HCT116 (cell line): Measurements from ENCODE around the gene TMEM45A. TPM values are rescaled to one million over a fixed set of nuclear protein-coding genes. Genes with fewer than 3 reads are reported as not detected.

Experiments used
- ATAC-seq: fragments of 200-7000 bp; cut with Tn5 transposase; 2 replicates; pipeline ENCODE4 v1.9.1; 2020; ENCODE audit warnings: mild to moderate bottlenecking, moderate library complexity
- BruUV-seq: library from RNA; stranded (reverse); fragments of 400-500 nt; replicated peaks from 2 replicates; lab custom pipeline; 2021; lab: Mats Ljungman, UMichigan
- CTCF ChIA-PET: fragments of 300-600 bp; sonication (Branson Sonifier 250); formaldehyde crosslinking; loops from one replicate; lab custom pipeline; 2021; ENCODE audit warnings: antibody characterized with exemption; lab: Charles Lee
- POLR2A ChIA-PET: fragments of 300-600, 350-600 bp; sonication (Branson Sonifier 250); formaldehyde crosslinking; loops from one replicate; lab custom pipeline; 2021; ENCODE audit warnings: antibody characterized with exemption; lab: Charles Lee
- RAD21 ChIA-PET, 2 experiments: fragments of 300-600 bp; sonication (Branson Sonifier 250); formaldehyde crosslinking; loops; one replicate each; lab custom pipeline; 2023; ENCODE audit warnings: low total read pairs in 2 of 2; ENCODE audit not compliant: uncharacterized antibody in 2 of 2, unreplicated experiment in 2 of 2, low non-redundant PET in 1 of 2; lab: Charles Lee
- DNase-seq: peaks from one replicate; pipeline ENCODE4 v3.0.0-alpha.2; 2010; ENCODE audit warnings: low read depth, low spot score
- H2AFZ ChIP-seq: fragments of 200-600 bp; shearing (Covaris generic), sonication (generic); 2 replicates; pipeline ENCODE4 v1.6.1; 2017; ENCODE audit warnings: low read depth, mixed run types, mixed read lengths, antibody characterized with exemption, low read length; ENCODE audit not compliant: poor library complexity, severe bottlenecking
- H3K27ac ChIP-seq: 2 replicates; pipeline ENCODE4 v1.5.1; 2012; ENCODE audit warnings: low read depth, low read length
- H3K27me3 ChIP-seq: fragments of 200-600 bp; sonication (generic); 2 replicates; pipeline ENCODE4 v1.6.1; 2016; ENCODE audit warnings: mixed run types, low read length, mixed read lengths; ENCODE audit not compliant: insufficient read depth
- H3K36me3 ChIP-seq, 2 experiments: fragments of 200-500 bp in 1 of 2; fragments of 200-600 bp in 1 of 2; sonication (Bioruptor generic) in 1 of 2; sonication (generic) in 1 of 2; 2 replicates each; pipeline versions ENCODE4 v1.5.1 to v1.6.1; 2014 to 2016; ENCODE audit warnings: low read length in 2 of 2, inconsistent platforms in 1 of 2, mixed read lengths in 1 of 2, mixed run types in 1 of 2; ENCODE audit not compliant: insufficient read depth in 2 of 2, control insufficient read depth in 1 of 2
- H3K4me1 ChIP-seq, 2 experiments: fragments of 200-600 bp in 1 of 2; sonication (generic) in 1 of 2; 2 replicates each; pipeline versions ENCODE4 v1.5.1 to v1.6.1; 2012 to 2017; ENCODE audit warnings: low read length in 2 of 2, inconsistent platforms in 1 of 2, mild to moderate bottlenecking in 1 of 2, mixed read lengths in 1 of 2, mixed run types in 1 of 2, moderate library complexity in 1 of 2; ENCODE audit not compliant: insufficient read depth in 2 of 2, control insufficient read depth in 1 of 2
- H3K4me2 ChIP-seq: fragments of 200-600 bp; sonication (generic); 2 replicates; pipeline ENCODE4 v1.6.1; 2017; ENCODE audit warnings: mixed run types, low read length, mixed read lengths
- H3K4me3 ChIP-seq, 2 experiments: fragments of 200-600 bp in 1 of 2; sonication (generic) in 1 of 2; replicated peaks in 1 of 2; 2 replicates each; pipeline ENCODE4 v1.5.1; 2011 to 2016; ENCODE audit warnings: low read length in 2 of 2, control low read depth in 1 of 2, low read depth in 1 of 2, mild to moderate bottlenecking in 1 of 2, mixed read lengths in 1 of 2, mixed run types in 1 of 2
- H3K79me2 ChIP-seq: fragments of 200-600 bp; sonication (generic); 2 replicates; pipeline ENCODE4 v1.6.1; 2017; ENCODE audit warnings: mild to moderate bottlenecking, mixed run types, low read length, moderate library complexity, mixed read lengths; ENCODE audit not compliant: insufficient read depth
- H3K9ac ChIP-seq: fragments of 200-600 bp; sonication (generic); 2 replicates; pipeline ENCODE4 v1.6.1; 2016; ENCODE audit warnings: low read length, mixed read lengths
- H3K9me2 ChIP-seq: fragments of 200-600 bp; sonication (generic), shearing (Covaris generic); 2 replicates; pipeline ENCODE4 v1.6.1; 2017; ENCODE audit warnings: mixed run types, mild to moderate bottlenecking, moderate library complexity; ENCODE audit not compliant: insufficient read depth
- H3K9me3 ChIP-seq, 2 experiments: fragments of 200-500 bp in 1 of 2; fragments of 200-600 bp in 1 of 2; sonication (Bioruptor generic) in 1 of 2; sonication (generic) in 1 of 2; 2 replicates each; pipeline ENCODE4 v1.6.1; 2014 to 2017; ENCODE audit warnings: low read length in 2 of 2, mixed read lengths in 2 of 2, inconsistent platforms in 1 of 2, low read depth in 1 of 2, mild to moderate bottlenecking in 1 of 2, mixed run types in 1 of 2, moderate library complexity in 1 of 2; ENCODE audit not compliant: control insufficient read depth in 1 of 2, insufficient read depth in 1 of 2
- H4K20me1 ChIP-seq: fragments of 200-600 bp; sonication (generic), shearing (Covaris generic); 2 replicates; pipeline ENCODE4 v1.6.1; 2017; ENCODE audit warnings: mixed run types, mild to moderate bottlenecking, moderate library complexity; ENCODE audit not compliant: insufficient read depth
- ATF3 ChIP-seq: IDR thresholded peaks from 2 replicates; pipeline ENCODE4 v1.6.1; 2012
- CBX3 ChIP-seq: IDR thresholded peaks from 2 replicates; pipeline ENCODE4 v1.6.1; 2012; ENCODE audit warnings: low read depth
- CEBPB ChIP-seq: IDR thresholded peaks from 2 replicates; pipeline ENCODE4 v1.6.1; 2012; ENCODE audit warnings: low read depth
- CTCF ChIP-seq, 3 experiments: fragments of 200-600 bp in 1 of 3; sonication (generic) in 1 of 3; IDR thresholded peaks in 2 of 3; conservative IDR thresholded peaks in 1 of 3; 2 replicates each; pipeline ENCODE4 v1.5.1; 2012 to 2017; ENCODE audit warnings: low read depth in 2 of 3, low read length in 2 of 3, antibody characterized with exemption in 1 of 3, borderline replicate concordance in 1 of 3, control low read depth in 1 of 3, mild to moderate bottlenecking in 1 of 3, mixed read lengths in 1 of 3, mixed run types in 1 of 3, moderate library complexity in 1 of 3; ENCODE audit not compliant: insufficient read depth in 1 of 3
- EZH2phosphoT487 ChIP-seq: fragments of 200-600 bp; IDR thresholded peaks from 2 replicates; pipeline ENCODE4 v1.6.1; 2018; ENCODE audit warnings: antibody characterized with exemption, borderline replicate concordance
- FOSL1 ChIP-seq: IDR thresholded peaks from 2 replicates; pipeline ENCODE4 v1.6.1; 2012; ENCODE audit warnings: low read depth
- MAX ChIP-seq: IDR thresholded peaks from 2 replicates; pipeline ENCODE4 v1.6.1; 2012
- POLR2A ChIP-seq: IDR thresholded peaks from 2 replicates; pipeline ENCODE4 v1.7.0; 2011; ENCODE audit warnings: borderline replicate concordance; ENCODE audit not compliant: insufficient read depth, insufficient read length; ENCODE audit errors: extremely low read depth
- POLR2AphosphoS5 ChIP-seq: IDR thresholded peaks from 2 replicates; pipeline ENCODE4 v1.6.1; 2011; ENCODE audit warnings: mild to moderate bottlenecking, low read depth, low read length, moderate library complexity
- SRF ChIP-seq: IDR thresholded peaks from 2 replicates; pipeline ENCODE4 v1.6.1; 2012; ENCODE audit warnings: low read depth
- TCF7L2 ChIP-seq: IDR thresholded peaks from 2 replicates; pipeline ENCODE4 v1.7.0; 2011; ENCODE audit warnings: borderline replicate concordance, inconsistent platforms; ENCODE audit not compliant: insufficient read depth, insufficient read length; ENCODE audit errors: extremely low read depth
- YY1 ChIP-seq: IDR thresholded peaks from 2 replicates; pipeline ENCODE4 v1.6.1; 2011; ENCODE audit warnings: low read length, low read depth, moderate library complexity, mild to moderate bottlenecking; ENCODE audit not compliant: insufficient replicate concordance; ENCODE audit errors: extremely low read depth
- ZBTB33 ChIP-seq: IDR thresholded peaks from 2 replicates; pipeline ENCODE4 v1.6.1; 2011; ENCODE audit warnings: mild to moderate bottlenecking, low read length, moderate library complexity; ENCODE audit not compliant: insufficient replicate concordance; ENCODE audit errors: extremely low read depth
- ZFX ChIP-seq: fragments of 450-650 bp; IDR thresholded peaks from 2 replicates; pipeline ENCODE4 v1.6.1; 2017
- ZNF274 ChIP-seq: fragments of 200-500 bp; sonication (Bioruptor generic); IDR thresholded peaks from 2 replicates; pipeline ENCODE4 v1.6.1; 2014; ENCODE audit warnings: mild to moderate bottlenecking, low read depth, low read length, inconsistent platforms
- intact Hi-C: fragments of 100-400 bp; cut with micrococcal nuclease; formaldehyde crosslinking; loops from 2 replicates; pipeline ENCODE4 v1.10.0; 2022
- total RNA-seq: library from RNA; stranded (reverse); gene quantifications from one replicate; pipeline ENCODE4 v1.2.1, GENCODE V29; 2021; ENCODE audit not compliant: unreplicated experiment

TMEM45A gene
- total RNA-seq, 1 experiment from 2014 or later, result 5.0 TPM

- no peaks in the 10 kb centered on the region for H3K27me3 ChIP-seq
- no peaks in the 10 kb centered on the region for H3K9me2 ChIP-seq
- no peak for TF ChIP-seq ZFX
- TF ChIP-seq ZNF274, result no peak
- no peak for TF ChIP-seq POLR2AphosphoS5
- TF ChIP-seq ATF3, result no peak
- no peak for TF ChIP-seq CTCF (IDR thresholded peaks at IDR 0.05 in 2 of 3, conservative IDR thresholded peaks at IDR 0.05 in 1 of 3; ENCODE audit: borderline replicate concordance in 1 of 3, insufficient read depth in 1 of 3, low read depth in 2 of 3, low read length in 2 of 3)
- no peak for TF ChIP-seq CEBPB
- TF ChIP-seq SRF, result no peak
- no peak for TF ChIP-seq EZH2phosphoT487
- TF ChIP-seq YY1, result no peak
- TF ChIP-seq CBX3, result no peak
- no peak for TF ChIP-seq TCF7L2
- TF ChIP-seq ZBTB33, result no peak
- TF ChIP-seq MAX, result no peak
- TF ChIP-seq POLR2A, result no peak
- no peak for TF ChIP-seq FOSL1
- no peaks in the 10 kb centered on the region for H4K20me1 ChIP-seq
- ChIA-PET CTCF (interaction anchor here (1.7 to 2.1 kb wide), 2 partner anchors 12 to 115 kb away, joined by 3 to 6 read pairs; no protein-coding TSS in a partner anchor), POLR2A (interaction anchor here (1.2 kb wide), 1 partner anchor 52 kb away, joined by 3 read pairs; no protein-coding TSS in a partner anchor), RAD21 (no interaction called here)
- H3K4me2 ChIP-seq, result no peak overlapping the region
- H3K4me3 ChIP-seq, result no peak overlapping the region
- no peaks in the 10 kb centered on the region for H3K79me2 ChIP-seq
- no peaks in the 10 kb centered on the region for H3K36me3 ChIP-seq
- H3K4me1 ChIP-seq, result no peaks in the 10 kb centered on the region
- no peak for ATAC-seq
- intact Hi-C loops, result no loop called here
- BruUV-seq, result no TSS peak
- H3K27ac ChIP-seq, result no peak overlapping the region
- no peak overlapping the region for H2AFZ ChIP-seq
- no peak for DNase-seq
- H3K9ac ChIP-seq, result no peak overlapping the region
- no peaks in the 10 kb centered on the region for H3K9me3 ChIP-seq
Measured at GRCh38 chr3:100577382-100578008, 85.1 kb downstream of the TMEM45A start.
